ENCODE results near the gene ALLC. TPM values are rescaled to one million over a fixed set of nuclear protein-coding genes. Genes with fewer than 3 reads are reported as not detected.
"Not testable (repeated sequence)": the region's sequence is repeated elsewhere in the genome, so short reads cannot be mapped to it uniquely, and the experiment has no call there.

The ALLC gene
- total RNA-seq, 1 donor from 2014 or later, result not detected

DNA sequence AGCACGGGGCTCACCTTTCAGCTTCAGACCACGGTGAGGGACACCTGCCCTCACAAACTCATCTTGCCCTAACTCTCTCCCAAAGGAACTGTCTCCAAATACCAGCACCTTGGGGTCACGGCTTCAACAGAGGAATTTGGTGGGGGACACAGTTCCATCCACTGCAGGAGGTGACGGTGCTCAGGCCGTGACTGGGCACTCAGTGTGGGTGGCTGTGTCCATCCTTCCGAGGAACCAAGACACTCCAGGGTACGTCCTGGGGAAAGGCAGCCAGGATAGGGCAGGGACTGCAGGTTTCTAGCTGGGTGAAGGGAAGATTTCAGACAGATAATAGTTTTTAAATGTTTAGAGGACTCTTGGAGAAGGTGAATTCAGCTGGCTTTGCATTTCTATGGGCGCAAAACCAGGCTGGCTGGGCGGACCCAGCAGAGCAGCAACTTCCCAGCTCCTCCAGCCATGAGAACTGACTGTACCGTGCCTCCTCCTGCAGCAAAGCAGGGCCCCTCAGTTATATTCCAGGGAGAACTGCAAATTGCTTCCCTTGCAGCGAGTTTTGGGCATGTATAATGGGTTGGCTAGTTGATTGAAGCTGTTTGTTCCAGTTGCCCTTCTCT lies 23.9 kb upstream of the ALLC start:
- Histone ChIP-seq H3K27me3 (ENCODE audit: control insufficient read depth, insufficient read depth, low read length) (peaks cover 5% of the 10 kb centered on the region), H3K36me3 (ENCODE audit: control insufficient read depth, insufficient read depth, low read length) (no peaks in the 10 kb centered on the region), H3K4me3 (ENCODE audit: low read depth, low read length) (no peak overlapping the region)
- FAIRE-seq (no peak), DNase-seq (ENCODE audit: low read depth) (no peak)
- TF ChIP-seq, protein P1, sequence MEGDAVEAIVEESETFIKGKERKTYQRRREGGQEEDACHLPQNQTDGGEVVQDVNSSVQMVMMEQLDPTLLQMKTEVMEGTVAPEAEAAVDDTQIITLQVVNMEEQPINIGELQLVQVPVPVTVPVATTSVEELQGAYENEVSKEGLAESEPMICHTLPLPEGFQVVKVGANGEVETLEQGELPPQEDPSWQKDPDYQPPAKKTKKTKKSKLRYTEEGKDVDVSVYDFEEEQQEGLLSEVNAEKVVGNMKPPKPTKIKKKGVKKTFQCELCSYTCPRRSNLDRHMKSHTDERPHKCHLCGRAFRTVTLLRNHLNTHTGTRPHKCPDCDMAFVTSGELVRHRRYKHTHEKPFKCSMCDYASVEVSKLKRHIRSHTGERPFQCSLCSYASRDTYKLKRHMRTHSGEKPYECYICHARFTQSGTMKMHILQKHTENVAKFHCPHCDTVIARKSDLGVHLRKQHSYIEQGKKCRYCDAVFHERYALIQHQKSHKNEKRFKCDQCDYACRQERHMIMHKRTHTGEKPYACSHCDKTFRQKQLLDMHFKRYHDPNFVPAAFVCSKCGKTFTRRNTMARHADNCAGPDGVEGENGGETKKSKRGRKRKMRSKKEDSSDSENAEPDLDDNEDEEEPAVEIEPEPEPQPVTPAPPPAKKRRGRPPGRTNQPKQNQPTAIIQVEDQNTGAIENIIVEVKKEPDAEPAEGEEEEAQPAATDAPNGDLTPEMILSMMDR (IDR thresholded peaks at IDR 0.05; ENCODE audit: insufficient read depth, low read length, severe bottlenecking), result no peak

DNA sequence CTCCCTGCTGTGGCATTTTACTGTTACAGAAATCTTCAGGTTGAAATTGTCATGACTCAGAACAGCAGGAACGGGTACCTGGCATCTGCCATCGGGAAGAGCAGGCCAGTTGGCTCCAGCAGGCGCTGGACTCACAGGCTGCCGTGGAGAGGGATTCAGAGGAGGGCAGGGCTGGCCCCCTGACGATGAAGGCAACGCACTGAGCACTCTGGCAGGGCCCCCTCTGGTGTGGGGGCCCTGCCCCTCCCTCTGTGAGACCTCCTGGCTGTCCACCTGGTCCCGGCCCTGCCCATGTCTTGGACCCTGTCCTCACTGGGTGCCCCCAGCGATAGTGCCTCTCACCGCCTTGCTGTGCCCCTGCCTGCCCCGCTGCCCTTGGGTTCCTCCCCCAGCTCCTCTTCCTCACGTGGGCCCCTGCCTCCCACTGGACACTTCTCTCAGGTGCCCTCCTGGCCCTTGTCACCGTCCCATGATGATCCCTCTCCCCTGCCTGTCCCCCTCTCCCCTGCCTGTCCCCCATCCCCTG lies 23.3 kb upstream of the ALLC start:
- DNase-seq (ENCODE audit: low read depth) (no peak), FAIRE-seq (no peak)
- Histone ChIP-seq H3K36me3 (ENCODE audit: control insufficient read depth, insufficient read depth, low read length) (no peaks in the 10 kb centered on the region), H3K4me3 (ENCODE audit: low read depth, low read length) (no peak overlapping the region), H3K27me3 (ENCODE audit: control insufficient read depth, insufficient read depth, low read length) (peaks cover 5% of the 10 kb centered on the region)
- TF ChIP-seq, protein P1 (IDR thresholded peaks at IDR 0.05; ENCODE audit: insufficient read depth, low read length, severe bottlenecking), result no peak

DNA sequence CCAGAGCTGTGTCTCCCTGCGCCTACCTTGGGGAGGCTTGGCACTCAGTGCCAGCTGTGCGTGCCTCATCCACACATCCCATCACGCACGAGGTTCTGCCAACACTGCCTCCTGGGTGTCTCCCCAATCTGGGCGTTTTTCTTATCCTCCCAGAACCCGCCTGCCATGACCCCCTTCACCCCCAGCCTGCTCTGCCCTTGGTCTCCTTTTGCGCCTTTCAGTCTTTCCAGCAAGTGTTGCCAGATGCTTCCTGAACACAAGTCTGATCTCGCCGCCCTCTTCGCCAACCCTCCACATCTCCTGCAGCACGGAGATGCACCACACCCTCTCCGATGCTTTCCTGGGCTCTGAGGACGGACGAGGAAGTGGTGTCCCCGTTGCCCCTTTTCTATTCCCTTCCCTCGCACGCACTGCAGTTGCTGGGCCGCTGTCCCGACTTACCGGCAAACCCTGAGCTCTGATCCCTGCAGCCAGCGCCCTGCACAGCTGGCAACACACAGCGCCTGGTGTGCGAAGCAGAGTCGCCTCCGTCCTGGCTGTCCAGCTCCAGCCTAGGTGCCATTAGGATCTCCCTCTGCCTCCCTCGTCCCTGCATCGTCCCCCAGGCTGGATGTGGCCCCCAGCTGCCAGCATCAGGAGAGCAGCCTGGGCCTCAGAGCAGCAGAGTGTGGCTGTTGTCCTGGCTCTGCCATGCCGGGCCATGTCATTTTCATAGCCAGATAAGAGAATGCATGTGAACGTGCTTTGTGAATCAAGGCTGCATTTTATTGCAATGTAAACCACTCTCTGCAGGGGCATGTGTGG lies 22.6 kb upstream of the ALLC start:
- TF ChIP-seq, protein P1 (IDR thresholded peaks at IDR 0.05; ENCODE audit: insufficient read depth, low read length, severe bottlenecking), result no peak
- H3K36me3 ChIP-seq (ENCODE audit: control insufficient read depth, insufficient read depth, low read length), result no peaks in the 10 kb centered on the region
- FAIRE-seq, result no peak
- H3K27me3 ChIP-seq (ENCODE audit: control insufficient read depth, insufficient read depth, low read length), result peaks cover 5% of the 10 kb centered on the region
- no peak for DNase-seq (ENCODE audit: low read depth)
- no peak overlapping the region for H3K4me3 ChIP-seq (ENCODE audit: low read depth, low read length)

DNA sequence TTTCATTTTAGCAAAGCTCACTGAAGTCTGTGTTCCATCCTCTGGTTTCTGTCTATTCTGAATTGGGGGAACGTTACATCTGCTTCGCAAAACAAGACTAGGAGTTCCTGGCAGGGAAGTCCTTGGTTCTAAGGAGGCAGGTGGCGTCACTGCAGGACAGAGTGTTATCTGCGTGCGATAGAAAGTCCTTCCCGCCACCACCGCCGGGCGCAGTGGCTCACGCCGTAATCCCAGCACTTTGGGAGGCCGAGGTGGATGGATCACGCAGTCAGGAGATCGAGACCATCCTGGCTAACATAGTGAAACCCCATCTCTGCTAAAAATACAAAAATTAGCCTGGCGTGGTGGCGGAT lies 22.0 kb upstream of the ALLC start:
- not testable (repeated sequence) for DNase-seq (ENCODE audit: low read depth); H3K4me3 ChIP-seq (ENCODE audit: low read depth, low read length); H3K27me3 ChIP-seq (ENCODE audit: control insufficient read depth, insufficient read depth, low read length); FAIRE-seq; H3K36me3 ChIP-seq (ENCODE audit: control insufficient read depth, insufficient read depth, low read length)

DNA sequence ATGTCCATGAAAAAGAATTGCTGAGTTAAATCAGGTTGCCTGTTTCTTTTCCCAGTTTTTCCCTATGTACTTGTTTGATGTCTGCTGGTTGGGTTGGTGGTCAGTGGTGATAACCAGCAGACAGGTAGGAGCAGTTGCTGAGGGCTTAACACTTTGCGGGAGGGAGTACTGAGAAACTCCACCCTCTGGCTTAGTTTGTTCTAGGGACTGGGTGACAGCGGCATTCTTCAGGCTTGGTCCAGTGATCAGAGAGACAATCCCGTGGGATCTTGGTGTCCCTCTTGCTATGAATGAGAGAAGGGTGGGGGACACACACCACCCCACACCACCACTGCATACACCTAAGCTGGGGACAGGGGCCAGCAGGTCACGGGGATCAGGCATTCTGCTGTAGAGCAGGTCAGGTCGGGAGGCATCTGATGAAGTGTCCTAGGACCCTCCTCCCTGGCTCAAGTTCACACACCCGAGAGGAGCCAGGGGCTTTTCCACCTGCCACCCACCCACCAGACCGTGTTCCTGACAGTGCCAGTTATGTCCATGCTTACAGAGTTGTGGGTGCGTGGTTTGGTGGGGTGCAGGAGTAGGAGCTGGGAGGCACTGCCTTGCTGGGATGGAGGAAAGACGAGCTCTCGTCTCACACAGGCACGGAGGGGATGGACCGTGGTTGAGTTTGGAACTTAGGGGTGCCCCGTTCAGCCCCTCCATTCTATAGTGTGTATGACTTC lies 21.3 kb upstream of the ALLC start:
- Histone ChIP-seq H3K4me3 (ENCODE audit: low read depth, low read length) (no peak overlapping the region), H3K36me3 (ENCODE audit: control insufficient read depth, insufficient read depth, low read length) (no peaks in the 10 kb centered on the region), H3K27me3 (ENCODE audit: control insufficient read depth, insufficient read depth, low read length) (peaks cover 5% of the 10 kb centered on the region)
- TF ChIP-seq, protein P1 (IDR thresholded peaks at IDR 0.05; ENCODE audit: insufficient read depth, low read length, severe bottlenecking), result no peak
- FAIRE-seq (no peak), DNase-seq (ENCODE audit: low read depth) (no peak)

DNA sequence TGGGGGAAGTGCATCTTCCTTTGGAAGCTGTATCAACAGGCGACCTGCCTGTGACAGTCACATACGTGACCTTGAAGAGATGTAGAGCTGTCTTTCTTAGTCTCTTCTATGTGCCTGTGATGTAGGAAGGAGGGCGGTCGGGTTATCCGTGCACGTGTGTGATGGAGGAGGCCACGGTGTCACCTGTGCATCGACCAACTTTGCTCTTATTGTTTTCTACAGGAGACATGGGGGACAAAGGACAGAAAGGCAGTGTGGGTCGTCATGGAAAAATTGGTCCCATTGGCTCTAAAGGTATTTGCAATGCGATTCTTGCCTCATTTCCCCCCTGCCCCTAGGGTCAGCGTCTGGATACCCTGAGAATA lies 20.7 kb upstream of the ALLC start:
- no peak for DNase-seq (ENCODE audit: low read depth)
- no peak for FAIRE-seq
- Histone ChIP-seq H3K4me3 (ENCODE audit: low read depth, low read length) (no peak overlapping the region), H3K27me3 (ENCODE audit: control insufficient read depth, insufficient read depth, low read length) (peaks cover 5% of the 10 kb centered on the region), H3K36me3 (ENCODE audit: control insufficient read depth, insufficient read depth, low read length) (no peaks in the 10 kb centered on the region)
- TF ChIP-seq, protein P1 (IDR thresholded peaks at IDR 0.05; ENCODE audit: insufficient read depth, low read length, severe bottlenecking), result no peak
